Measurements from ENCODE around the gene ZG16B.

DNA sequence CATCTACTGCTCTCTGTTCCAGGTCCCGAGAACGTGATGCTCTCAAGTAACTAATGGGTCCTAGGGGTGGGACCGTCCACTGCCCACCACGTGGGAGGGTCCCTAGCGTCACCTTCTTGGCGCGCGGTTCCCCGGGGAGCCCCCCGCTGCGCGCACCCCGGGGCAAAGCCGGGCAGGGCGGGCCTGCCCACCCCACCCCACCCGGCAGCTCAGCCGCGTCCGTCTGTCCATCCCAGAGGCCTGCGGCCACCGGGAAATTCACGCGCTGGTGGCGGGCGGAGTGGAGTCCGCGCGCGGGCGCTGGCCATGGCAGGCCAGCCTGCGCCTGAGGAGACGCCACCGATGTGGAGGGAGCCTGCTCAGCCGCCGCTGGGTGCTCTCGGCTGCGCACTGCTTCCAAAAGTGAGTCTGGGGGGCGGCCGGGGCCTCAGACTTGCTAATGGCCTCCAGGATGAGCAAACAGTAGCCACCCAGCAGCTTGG, 31.3 kb upstream of the ZG16B start:
- TF ChIP-seq, protein P1, sequence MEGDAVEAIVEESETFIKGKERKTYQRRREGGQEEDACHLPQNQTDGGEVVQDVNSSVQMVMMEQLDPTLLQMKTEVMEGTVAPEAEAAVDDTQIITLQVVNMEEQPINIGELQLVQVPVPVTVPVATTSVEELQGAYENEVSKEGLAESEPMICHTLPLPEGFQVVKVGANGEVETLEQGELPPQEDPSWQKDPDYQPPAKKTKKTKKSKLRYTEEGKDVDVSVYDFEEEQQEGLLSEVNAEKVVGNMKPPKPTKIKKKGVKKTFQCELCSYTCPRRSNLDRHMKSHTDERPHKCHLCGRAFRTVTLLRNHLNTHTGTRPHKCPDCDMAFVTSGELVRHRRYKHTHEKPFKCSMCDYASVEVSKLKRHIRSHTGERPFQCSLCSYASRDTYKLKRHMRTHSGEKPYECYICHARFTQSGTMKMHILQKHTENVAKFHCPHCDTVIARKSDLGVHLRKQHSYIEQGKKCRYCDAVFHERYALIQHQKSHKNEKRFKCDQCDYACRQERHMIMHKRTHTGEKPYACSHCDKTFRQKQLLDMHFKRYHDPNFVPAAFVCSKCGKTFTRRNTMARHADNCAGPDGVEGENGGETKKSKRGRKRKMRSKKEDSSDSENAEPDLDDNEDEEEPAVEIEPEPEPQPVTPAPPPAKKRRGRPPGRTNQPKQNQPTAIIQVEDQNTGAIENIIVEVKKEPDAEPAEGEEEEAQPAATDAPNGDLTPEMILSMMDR (IDR thresholded peaks at IDR 0.05), result no peak
- no peak for TF ChIP-seq POLR2AphosphoS5 (IDR thresholded peaks at IDR 0.05)

Data from prostate gland (tissue), 2 donors.